GM13977 (cell line): ENCODE measurements around the gene CDH26.

Source experiments
- DNase-seq: peaks from one replicate; pipeline ENCODE4 v3.0.0; 2012; ENCODE audit warnings: low spot score
- in situ Hi-C: fragments of 300-500 bp; cut with MboI; formaldehyde crosslinking; loops from one replicate; pipeline ENCODE4 v1.12.0; 2022; ENCODE audit warnings: low sequenced_read_pairs, low pct_unique_long_range_greater_than_20kb, mixed read lengths, inconsistent platforms; ENCODE audit not compliant: unreplicated experiment
- TF ChIP-seq, protein P1 (sequence below): IDR thresholded peaks from 2 replicates; pipeline ENCODE4 v1.5.1; 2012; ENCODE audit warnings: mild to moderate bottlenecking, control low read depth; ENCODE audit not compliant: insufficient read depth; ENCODE audit errors: extremely low read depth, missing control alignments

CDH26 gene

DNA sequence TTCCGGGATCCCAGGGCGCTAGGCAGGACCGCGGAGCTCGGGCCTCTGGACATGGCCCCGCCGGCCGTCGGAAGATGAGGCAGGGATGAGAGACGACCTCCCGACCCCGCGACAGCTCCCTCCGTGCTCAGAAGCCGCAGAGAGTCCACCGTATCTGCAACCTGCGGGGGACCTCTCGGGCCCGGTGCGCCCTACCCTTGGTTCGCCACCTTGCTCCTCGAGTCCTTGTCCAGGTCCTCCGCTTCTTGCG, 18.4 kb upstream of the CDH26 start:
- in situ Hi-C loops, result no loop called here
- TF ChIP-seq, protein P1, sequence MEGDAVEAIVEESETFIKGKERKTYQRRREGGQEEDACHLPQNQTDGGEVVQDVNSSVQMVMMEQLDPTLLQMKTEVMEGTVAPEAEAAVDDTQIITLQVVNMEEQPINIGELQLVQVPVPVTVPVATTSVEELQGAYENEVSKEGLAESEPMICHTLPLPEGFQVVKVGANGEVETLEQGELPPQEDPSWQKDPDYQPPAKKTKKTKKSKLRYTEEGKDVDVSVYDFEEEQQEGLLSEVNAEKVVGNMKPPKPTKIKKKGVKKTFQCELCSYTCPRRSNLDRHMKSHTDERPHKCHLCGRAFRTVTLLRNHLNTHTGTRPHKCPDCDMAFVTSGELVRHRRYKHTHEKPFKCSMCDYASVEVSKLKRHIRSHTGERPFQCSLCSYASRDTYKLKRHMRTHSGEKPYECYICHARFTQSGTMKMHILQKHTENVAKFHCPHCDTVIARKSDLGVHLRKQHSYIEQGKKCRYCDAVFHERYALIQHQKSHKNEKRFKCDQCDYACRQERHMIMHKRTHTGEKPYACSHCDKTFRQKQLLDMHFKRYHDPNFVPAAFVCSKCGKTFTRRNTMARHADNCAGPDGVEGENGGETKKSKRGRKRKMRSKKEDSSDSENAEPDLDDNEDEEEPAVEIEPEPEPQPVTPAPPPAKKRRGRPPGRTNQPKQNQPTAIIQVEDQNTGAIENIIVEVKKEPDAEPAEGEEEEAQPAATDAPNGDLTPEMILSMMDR, result no peak
- no peak for DNase-seq

DNA sequence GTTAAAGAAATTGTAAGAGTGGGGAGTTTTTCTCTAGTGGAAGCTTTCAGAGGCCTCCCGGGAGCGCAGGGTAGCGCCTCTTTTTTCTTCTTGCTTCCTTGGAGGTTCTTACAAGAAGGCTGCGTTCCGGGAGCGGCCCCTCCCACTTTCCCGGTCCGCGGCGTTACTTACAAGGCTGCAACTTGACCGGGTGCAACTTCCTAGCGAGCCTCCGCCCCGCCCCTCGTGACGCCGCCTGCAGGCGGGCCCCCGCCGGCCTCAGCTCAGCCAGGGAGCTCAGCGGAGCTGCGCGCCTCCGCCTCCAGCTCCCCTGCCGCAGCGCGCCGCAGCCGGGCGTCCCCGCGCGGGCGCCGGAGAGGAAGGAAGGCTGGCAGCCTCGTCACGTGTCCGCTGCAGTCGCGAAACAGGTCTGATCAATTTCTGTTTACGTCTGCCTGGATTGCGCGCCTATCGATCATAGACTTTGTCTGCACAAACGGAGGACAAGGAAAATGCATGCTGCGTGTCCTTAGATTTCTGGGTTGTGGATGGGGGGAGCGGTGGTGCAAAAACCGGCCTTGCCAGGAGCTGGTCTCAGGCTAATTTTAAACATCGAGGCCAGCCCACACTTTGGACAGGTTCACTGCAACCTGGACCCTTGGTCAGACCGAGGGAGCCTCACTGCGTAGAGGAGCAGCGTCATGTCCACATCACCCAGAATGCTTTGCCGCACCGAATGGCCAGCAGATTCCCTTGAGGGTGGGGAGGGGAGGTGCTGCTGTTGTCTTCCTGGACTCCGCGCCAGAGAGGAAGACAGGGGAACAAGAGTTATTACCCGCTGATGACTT, 17.9 kb upstream of the CDH26 start, which contains the start of the genes FAM217B and PPP1R3D:
FAM217B (plus strand) TSS at position 261 of the 827 bp plus-strand sequence. CDS start 3,555 bp downstream, outside the sequence.
PPP1R3D (minus strand) TSS at position 177 of the 827 bp plus-strand sequence. CDS start 374 bp downstream, outside the sequence.
- in situ Hi-C loops, result no loop called here
- DNase-seq, result peak; percentile 98
- TF ChIP-seq, protein P1, result no peak

DNA sequence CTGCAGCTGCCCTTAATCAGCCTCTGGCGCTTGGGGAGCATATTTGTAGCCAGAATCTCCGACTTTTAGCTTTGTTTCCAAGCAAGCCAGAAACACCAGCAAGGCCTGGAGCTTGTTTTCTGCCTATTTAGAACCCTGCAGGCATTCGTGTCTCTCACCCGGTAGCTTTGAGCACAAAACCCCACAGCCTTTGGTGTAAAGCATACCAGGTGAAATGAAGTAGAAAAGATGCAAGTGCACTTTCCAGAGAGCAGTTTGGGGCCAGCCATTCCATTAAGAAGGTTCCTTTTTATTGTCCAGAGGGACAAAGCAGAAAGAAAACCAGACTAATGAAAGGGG, 17.3 kb upstream of the CDH26 start:
- TF ChIP-seq, protein P1, result no peak
- in situ Hi-C loops, result no loop called here
- no peak for DNase-seq

DNA sequence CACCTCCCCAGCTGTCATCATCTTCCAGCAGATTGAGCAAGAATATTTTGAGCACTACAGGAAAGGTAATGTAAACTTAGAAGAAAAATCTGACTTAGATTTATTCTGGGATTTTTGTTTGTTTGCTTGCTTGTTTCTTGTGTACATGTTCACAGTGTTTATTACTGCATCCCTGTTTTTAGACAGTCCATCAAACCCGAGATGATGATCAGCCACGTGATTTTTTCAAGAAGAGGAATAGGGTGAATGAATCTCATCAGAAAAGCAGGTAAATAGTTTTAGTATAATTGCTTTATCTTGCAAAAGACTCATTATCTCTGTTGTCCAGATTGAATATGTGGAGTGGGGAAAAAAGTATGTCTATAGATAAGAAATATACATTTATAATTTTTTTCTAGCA, 16.0 kb upstream of the CDH26 start:
- TF ChIP-seq, protein P1, result no peak
- in situ Hi-C loops, result no loop called here

DNA sequence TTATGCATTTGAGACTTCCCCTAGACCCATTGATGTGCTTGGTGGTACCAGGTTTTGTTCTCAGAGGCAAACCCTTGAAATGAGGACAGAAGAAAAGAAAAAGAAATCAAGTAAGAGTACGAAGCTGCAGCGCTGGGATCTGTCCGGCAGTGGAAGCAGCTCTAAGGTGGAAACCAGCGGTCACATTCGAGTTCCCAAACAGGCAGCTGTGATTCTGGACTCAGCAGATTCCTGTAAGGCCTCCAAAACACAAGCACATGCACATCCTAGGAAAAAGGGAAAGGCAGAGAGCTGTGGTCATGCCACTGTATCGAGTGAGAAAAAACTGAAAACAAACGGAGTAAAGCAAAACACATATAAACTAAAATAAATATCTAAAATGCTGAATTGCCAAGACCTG, 13.5 kb upstream of the CDH26 start:
- in situ Hi-C loops, result no loop called here
- TF ChIP-seq, protein P1, result no peak
- DNase-seq, result no peak

More for the DNA sequence above, 16.0 kb upstream of the CDH26 start:
- DNase-seq, result no peak

DNA sequence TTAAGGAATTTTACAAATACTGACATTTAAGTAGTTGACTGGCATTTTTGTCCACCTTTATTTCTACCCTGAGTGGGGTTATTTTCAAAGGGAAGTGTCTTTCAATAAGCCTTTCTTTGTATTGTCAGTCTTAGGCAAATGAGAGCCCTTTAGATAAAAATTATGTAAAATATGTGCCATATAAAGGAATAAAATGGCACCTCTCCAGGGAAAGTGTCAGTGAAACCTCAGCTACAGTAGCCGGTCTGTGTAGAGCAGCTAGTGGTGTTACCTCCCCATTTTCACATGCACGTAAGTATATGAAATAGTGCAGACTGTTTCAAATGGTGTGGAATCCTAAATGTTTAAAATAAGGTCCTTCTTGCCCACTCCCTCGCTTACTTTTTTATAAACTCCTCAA, 13.0 kb upstream of the CDH26 start:
- no peak for DNase-seq
- in situ Hi-C loops, result no loop called here

More for the DNA sequence above, 13.0 kb upstream of the CDH26 start:
- TF ChIP-seq, protein P1, result no peak
